T-helper 1 cell treated with Interleukin-12 subunit alpha and Interleukin-12 subunit beta and Interleukin-4 antibody, amounts not matched to agents 30 μg/mL and 1 μg/mL, for 36 hours (primary cell): ENCODE data around the gene LRTM1.

ENCODE experiments used
- H3K27ac Mint-ChIP-seq: one replicate; pipeline ENCODE4 v1.8.0; 2021; ENCODE audit warnings: mild to moderate bottlenecking, mixed read lengths
- H3K27me3 Mint-ChIP-seq: one replicate; pipeline ENCODE4 v1.8.0; 2021; ENCODE audit warnings: low read depth, mixed read lengths
- H3K36me3 Mint-ChIP-seq: one replicate; pipeline ENCODE4 v1.8.0; 2021; ENCODE audit warnings: low read depth, mixed read lengths
- H3K4me1 Mint-ChIP-seq: one replicate; pipeline ENCODE4 v1.8.0; 2021; ENCODE audit warnings: low read depth, mixed read lengths
- H3K4me3 Mint-ChIP-seq: one replicate; pipeline ENCODE4 v1.8.0; 2021; ENCODE audit warnings: mild to moderate bottlenecking, moderate library complexity, mixed read lengths
- H3K9me3 Mint-ChIP-seq: one replicate; pipeline ENCODE4 v1.8.0; 2021; ENCODE audit warnings: mixed read lengths

LRTM1 gene

GRCh38 chr3:54892168-54892567 lies 35.7 kb downstream of the LRTM1 start:
- Mint-ChIP-seq H3K27me3 (no peaks in the 10 kb centered on the region), H3K36me3 (no peaks in the 10 kb centered on the region), H3K27ac (no peak overlapping the region), H3K9me3 (no peaks in the 10 kb centered on the region), H3K4me3 (no peak overlapping the region), H3K4me1 (no peaks in the 10 kb centered on the region)

- no peaks in the 10 kb centered on the region for H3K9me3 Mint-ChIP-seq
- no peak overlapping the region for H3K4me3 Mint-ChIP-seq
- no peaks in the 10 kb centered on the region for H3K27me3 Mint-ChIP-seq
- no peaks in the 10 kb centered on the region for H3K36me3 Mint-ChIP-seq
- no peak overlapping the region for H3K27ac Mint-ChIP-seq
- H3K4me1 Mint-ChIP-seq = no peaks in the 10 kb centered on the region
Observed at GRCh38 chr3:54891540-54891897, 36.3 kb downstream of the LRTM1 start.

GRCh38 chr3:54889731-54890130 lies 38.1 kb downstream of the LRTM1 start:
- no peaks in the 10 kb centered on the region for H3K4me1 Mint-ChIP-seq

GRCh38 chr3:54888873-54889272 lies 39.0 kb downstream of the LRTM1 start:
- Mint-ChIP-seq H3K36me3 (no peaks in the 10 kb centered on the region), H3K4me1 (no peaks in the 10 kb centered on the region), H3K27me3 (no peaks in the 10 kb centered on the region), H3K27ac (no peak overlapping the region), H3K9me3 (no peaks in the 10 kb centered on the region), H3K4me3 (no peak overlapping the region)

More at GRCh38 chr3:54889731-54890130, 38.1 kb downstream of the LRTM1 start:
- Mint-ChIP-seq H3K27me3 (no peaks in the 10 kb centered on the region), H3K36me3 (no peaks in the 10 kb centered on the region), H3K4me3 (no peak overlapping the region), H3K9me3 (no peaks in the 10 kb centered on the region), H3K27ac (no peak overlapping the region)

- Mint-ChIP-seq H3K27ac (no peak overlapping the region), H3K4me1 (no peaks in the 10 kb centered on the region), H3K27me3 (no peaks in the 10 kb centered on the region), H3K9me3 (no peaks in the 10 kb centered on the region), H3K4me3 (no peak overlapping the region), H3K36me3 (no peaks in the 10 kb centered on the region)
Observed at GRCh38 chr3:54888162-54888561, 39.7 kb downstream of the LRTM1 start.

GRCh38 chr3:54882129-54882833 lies 45.6 kb downstream of the LRTM1 start:
- H3K4me3 Mint-ChIP-seq = no peak overlapping the region
- no peaks in the 10 kb centered on the region for H3K4me1 Mint-ChIP-seq
- no peaks in the 10 kb centered on the region for H3K36me3 Mint-ChIP-seq
- no peaks in the 10 kb centered on the region for H3K9me3 Mint-ChIP-seq
- no peak overlapping the region for H3K27ac Mint-ChIP-seq
- no peaks in the 10 kb centered on the region for H3K27me3 Mint-ChIP-seq

- no peaks in the 10 kb centered on the region for H3K9me3 Mint-ChIP-seq
- no peaks in the 10 kb centered on the region for H3K36me3 Mint-ChIP-seq
- H3K4me3 Mint-ChIP-seq = no peak overlapping the region
- H3K27me3 Mint-ChIP-seq = no peaks in the 10 kb centered on the region
- H3K4me1 Mint-ChIP-seq = no peaks in the 10 kb centered on the region
- H3K27ac Mint-ChIP-seq = no peak overlapping the region
Observed at GRCh38 chr3:54878145-54878544, 49.7 kb downstream of the LRTM1 start.

GRCh38 chr3:54877730-54878129 lies 50.1 kb downstream of the LRTM1 start:
- no peaks in the 10 kb centered on the region for H3K9me3 Mint-ChIP-seq
- no peak overlapping the region for H3K27ac Mint-ChIP-seq
- no peaks in the 10 kb centered on the region for H3K27me3 Mint-ChIP-seq

GRCh38 chr3:54876694-54877093 lies 51.2 kb downstream of the LRTM1 start:
- Mint-ChIP-seq H3K36me3 (no peaks in the 10 kb centered on the region), H3K27ac (no peak overlapping the region), H3K4me1 (no peaks in the 10 kb centered on the region), H3K9me3 (no peaks in the 10 kb centered on the region), H3K4me3 (no peak overlapping the region), H3K27me3 (no peaks in the 10 kb centered on the region)

More at GRCh38 chr3:54877730-54878129, 50.1 kb downstream of the LRTM1 start:
- Mint-ChIP-seq H3K4me1 (no peaks in the 10 kb centered on the region), H3K36me3 (no peaks in the 10 kb centered on the region), H3K4me3 (no peak overlapping the region)

- H3K4me3 Mint-ChIP-seq = no peak overlapping the region
- H3K4me1 Mint-ChIP-seq = no peaks in the 10 kb centered on the region
- H3K27ac Mint-ChIP-seq = no peak overlapping the region
- H3K27me3 Mint-ChIP-seq = no peaks in the 10 kb centered on the region
- no peaks in the 10 kb centered on the region for H3K9me3 Mint-ChIP-seq
- H3K36me3 Mint-ChIP-seq = no peaks in the 10 kb centered on the region
Observed at GRCh38 chr3:54875596-54876268, 52.1 kb downstream of the LRTM1 start.

- no peaks in the 10 kb centered on the region for H3K9me3 Mint-ChIP-seq
- H3K4me3 Mint-ChIP-seq = no peak overlapping the region
- no peaks in the 10 kb centered on the region for H3K36me3 Mint-ChIP-seq
- no peaks in the 10 kb centered on the region for H3K27me3 Mint-ChIP-seq
- H3K27ac Mint-ChIP-seq = no peak overlapping the region
- no peaks in the 10 kb centered on the region for H3K4me1 Mint-ChIP-seq
Observed at GRCh38 chr3:54874816-54875556, 52.9 kb downstream of the LRTM1 start.

GRCh38 chr3:54873059-54874010 lies 54.5 kb downstream of the LRTM1 start:
- Mint-ChIP-seq H3K4me1 (no peaks in the 10 kb centered on the region), H3K9me3 (no peaks in the 10 kb centered on the region), H3K4me3 (no peak overlapping the region), H3K36me3 (no peaks in the 10 kb centered on the region), H3K27ac (no peak overlapping the region), H3K27me3 (no peaks in the 10 kb centered on the region)

GRCh38 chr3:54871867-54872266 lies 56.0 kb downstream of the LRTM1 start:
- Mint-ChIP-seq H3K36me3 (no peaks in the 10 kb centered on the region), H3K4me1 (no peaks in the 10 kb centered on the region), H3K9me3 (no peaks in the 10 kb centered on the region), H3K27me3 (no peaks in the 10 kb centered on the region), H3K4me3 (no peak overlapping the region), H3K27ac (no peak overlapping the region)

- Mint-ChIP-seq H3K4me3 (no peak overlapping the region), H3K27ac (no peak overlapping the region), H3K27me3 (no peaks in the 10 kb centered on the region), H3K36me3 (no peaks in the 10 kb centered on the region), H3K4me1 (no peaks in the 10 kb centered on the region), H3K9me3 (no peaks in the 10 kb centered on the region)
Observed at GRCh38 chr3:54870423-54870822, 57.4 kb downstream of the LRTM1 start.
